Stimulated activated CD4-positive, alpha-beta T cell treated with anti-CD3 and anti-CD28 coated beads, Interleukin-12 subunit alpha, Interleukin-12 subunit beta, amount 100 ng/mL, for 4 hours (primary cell): Measurements from ENCODE around the gene TNNT3.

Experiments
- DNase-seq: peaks from one replicate; pipeline ENCODE4 v3.0.0-alpha.2; 2020

TNNT3 gene

DNA sequence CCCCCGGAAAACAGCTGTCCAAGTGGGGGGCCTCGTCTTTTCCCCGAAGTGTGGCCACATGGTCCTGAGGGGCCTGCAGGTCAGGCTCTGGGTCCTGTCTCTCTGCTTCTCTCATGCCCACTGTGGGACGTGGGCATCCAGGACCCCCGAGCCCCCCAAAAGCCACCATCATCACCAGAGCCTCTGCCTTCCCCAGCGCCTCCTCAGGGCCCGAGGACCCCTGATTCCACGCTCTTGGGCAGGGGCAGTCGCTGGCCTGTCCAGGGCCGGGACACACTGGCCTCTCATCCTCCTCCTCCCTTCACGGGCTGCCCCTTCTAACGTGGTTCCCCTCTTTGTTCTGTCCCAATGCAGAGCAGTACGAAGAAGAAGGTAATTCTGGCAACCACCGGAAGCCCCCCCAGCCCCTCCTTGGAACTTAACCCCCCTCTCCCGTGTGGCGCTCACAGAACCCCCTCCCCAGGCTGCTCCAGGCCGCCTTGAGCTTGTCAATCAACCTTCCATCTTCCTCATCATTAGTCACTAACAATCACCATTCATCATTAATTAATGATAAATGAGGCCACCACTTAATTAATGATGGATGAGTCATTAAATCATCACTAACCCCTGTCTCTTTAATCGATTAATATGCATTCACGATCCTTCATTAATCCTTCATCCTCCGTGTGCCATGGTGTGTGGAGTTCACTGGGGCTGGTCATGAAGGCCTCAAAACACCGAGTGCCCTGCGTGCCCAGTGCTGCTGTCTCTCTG, 3.9 kb downstream of the TNNT3 start:
- DNase-seq: no peak

DNA sequence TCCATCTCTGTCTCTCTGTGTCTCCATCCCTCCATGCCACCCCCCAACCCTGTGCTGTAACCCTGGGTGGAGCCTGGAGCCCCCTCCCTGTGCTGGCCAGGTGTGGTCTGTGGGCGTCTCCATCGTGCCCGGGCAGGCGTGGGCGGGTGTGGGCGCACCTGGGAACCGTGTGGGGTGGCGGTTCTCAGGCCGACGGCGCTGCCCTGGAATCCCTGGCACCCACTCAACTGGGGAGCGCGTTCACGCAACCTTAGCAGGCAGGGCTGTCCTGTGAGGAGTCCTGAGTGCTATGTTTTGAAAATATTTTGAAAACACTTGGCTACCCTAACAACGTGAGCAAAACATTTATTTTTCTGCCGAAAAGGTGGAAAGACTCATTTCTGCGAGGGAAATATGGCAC, 4.7 kb downstream of the TNNT3 start:
- no peak for DNase-seq

DNA sequence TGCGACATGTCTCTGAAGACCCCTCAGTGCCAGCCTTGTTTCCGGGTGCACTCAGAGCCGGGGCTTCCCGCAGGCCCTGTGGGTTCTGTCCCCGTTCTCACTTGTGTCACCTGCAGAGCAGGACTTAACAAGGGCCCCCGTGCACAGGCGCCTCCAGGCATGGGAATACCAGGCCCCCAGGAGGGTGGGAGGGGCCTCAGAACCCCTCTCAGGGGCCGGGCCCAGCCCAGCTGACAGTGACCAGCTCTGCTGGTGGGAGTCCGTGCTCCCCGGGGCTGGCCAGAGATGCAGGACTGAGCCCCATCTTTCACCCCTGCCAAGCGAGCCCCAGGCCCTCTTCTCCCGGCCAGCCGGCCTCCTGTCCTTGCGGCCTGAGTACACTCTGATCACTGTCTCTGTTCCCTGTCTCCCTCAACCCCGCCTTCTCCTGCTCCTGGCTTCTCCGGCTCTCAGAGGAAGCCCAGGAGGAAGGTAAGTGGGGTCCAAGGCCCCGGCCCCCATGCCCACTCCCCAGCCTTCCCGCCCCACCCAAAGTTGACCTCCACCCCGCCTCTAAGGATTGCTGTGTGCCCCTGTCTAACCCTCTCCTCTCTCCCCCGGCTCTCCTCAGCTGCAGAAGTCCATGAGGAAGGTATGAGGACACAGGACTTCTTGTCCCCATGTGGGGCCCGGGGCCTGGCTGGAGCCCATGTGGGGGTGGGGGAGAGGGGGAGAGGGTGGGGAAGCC, 5.3 kb downstream of the TNNT3 start:
- DNase-seq: no peak

DNA sequence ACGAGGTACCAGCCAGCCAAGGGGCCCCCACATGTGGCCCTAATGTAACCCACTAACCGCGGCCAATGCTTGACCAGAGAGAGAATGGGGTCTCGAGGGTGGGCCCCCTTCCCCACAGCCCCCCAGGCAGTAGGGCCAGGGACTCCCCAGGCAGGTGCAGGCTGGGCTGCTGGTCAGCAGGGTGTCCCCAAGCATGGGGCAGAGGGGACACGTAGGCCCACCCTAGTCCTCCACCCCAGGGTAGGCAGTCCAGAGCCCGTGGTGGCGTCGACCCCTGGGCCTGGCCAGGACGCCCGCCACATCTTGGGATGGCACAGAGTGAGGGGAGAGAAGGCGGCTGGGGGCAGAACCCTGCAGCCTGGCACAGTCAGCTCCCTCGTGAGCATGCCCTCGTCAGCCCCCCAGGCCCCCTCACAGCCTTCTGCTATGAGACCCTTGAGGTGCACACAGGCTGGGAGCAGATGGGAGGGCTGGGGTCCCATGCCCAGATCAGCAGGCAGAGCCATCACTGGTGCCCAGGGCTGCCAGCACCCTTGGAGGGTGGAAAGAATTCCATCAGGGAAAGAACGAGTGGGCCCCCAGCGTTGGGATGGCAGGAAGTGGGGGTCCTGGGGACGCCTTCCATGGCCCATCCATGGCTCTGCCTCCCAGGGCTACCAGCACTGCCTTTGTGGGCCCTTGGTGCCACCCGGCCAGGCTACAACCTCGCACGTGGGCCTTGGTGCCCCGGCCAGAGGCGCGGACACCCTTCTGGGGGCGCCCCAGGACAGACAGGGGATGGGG, 6.1 kb downstream of the TNNT3 start:
- no peak for DNase-seq

DNA sequence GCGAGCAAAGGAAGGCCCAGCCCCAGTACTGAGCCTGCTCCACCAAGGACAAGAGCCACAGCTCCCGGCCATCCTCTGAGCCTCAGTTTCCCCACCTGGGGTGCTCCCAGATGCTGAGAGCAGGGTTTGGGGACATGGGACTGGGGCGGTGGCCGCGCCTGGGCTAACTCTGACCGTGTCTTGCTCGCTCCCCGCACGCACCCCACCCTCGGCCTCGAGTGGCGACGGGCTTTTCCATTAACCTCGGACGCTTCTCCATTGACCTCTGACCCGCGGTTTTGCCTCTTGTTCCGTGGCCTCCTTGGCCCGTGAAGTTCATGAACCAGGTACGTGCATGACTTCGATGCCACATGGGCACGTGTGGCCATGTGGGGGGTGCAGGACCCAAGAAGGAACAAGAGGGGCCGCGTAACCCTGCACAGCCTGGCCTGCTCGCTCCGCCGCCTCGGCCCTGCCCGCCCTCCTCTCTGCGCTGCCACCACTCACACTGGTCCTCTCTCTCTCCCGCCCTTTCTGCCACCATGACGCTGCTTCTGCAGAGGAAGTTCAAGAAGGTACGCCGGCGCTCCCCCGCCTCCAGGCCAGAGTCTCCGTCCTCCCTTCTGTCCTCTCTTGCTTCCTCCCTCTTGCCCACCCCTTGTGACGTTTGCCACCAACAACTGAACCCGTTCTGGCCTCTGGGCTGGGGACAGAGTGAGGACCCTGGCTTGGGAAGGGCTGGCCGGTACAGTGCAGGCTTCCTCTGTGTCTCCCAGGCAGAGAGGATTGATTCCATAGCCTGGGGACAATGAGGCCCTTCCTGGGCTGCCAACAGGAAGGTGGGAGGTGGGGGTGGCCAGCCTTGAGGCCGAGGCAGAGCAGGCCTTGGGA, 6.9 kb downstream of the TNNT3 start:
- no peak for DNase-seq

DNA sequence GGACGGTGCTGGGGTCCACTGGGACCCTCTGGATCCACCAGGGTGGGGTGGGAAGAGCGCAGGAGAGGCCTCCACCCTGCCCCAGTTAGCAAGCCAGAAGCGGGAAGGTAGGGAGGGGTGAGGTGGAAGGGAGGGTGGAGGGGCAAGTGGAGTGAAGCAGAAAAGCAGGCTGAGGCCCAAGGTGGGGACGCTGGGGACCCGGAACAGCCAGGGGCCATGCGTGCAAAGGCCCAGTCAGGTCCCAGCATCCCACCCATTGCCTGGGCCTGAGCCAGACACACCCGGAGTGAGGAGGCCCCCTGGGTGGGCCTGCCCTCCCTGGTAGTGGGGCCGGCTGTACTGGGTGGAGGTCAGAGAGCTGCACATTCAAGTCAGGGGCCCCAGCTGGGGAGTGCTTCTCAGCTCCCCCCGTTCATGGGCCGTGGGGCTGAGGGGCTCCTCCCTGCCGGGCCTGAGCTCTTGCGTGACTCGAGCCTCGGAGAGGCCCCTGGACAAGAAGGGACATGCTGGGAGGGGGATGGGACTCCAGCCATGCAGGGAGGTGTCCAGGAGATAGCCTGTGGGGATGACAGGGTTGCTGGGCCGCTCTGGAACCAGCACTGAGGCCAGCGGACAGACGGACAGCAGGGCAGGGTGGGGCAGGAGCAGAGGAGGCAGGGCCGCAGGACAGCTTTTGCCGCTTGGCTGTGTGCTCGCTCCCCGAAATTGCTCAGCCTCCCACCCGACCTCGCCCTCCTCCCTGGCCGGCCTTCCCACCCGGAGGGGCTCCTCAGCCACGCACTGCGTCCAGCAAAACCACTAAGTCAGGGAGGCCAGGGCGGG, 7.7 kb downstream of the TNNT3 start:
- DNase-seq: no peak

DNA sequence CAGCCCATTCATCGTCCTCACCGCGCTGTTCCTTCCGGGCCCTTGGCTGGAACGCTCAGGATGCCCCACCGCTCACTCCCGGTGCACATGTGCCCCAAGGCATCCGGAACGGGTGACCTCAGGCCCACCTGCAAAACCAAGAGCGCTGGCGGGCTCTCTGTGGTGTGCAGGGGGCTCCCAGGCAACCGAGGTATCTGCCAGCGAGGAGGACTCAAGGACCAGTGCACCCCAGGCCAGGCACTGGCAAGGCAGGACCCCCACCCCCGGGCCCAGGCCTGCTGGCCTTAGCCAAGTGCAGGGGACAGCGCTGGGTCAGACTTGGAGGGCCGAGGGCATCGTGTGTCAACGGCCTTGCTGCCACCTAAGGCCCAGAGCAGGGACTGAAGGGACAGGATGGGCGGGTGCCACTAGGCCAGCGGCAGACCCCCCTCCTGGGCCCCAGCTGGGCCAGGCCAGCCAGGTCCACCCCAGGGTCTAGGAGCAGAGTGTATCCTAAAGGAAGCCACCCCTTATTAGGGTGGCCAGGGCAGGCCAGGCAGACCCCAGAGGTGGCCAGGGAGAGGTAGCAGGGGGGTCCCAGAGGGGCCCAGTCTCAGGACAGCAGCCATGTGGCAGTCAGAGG, 8.5 kb downstream of the TNNT3 start:
- no peak for DNase-seq

DNA sequence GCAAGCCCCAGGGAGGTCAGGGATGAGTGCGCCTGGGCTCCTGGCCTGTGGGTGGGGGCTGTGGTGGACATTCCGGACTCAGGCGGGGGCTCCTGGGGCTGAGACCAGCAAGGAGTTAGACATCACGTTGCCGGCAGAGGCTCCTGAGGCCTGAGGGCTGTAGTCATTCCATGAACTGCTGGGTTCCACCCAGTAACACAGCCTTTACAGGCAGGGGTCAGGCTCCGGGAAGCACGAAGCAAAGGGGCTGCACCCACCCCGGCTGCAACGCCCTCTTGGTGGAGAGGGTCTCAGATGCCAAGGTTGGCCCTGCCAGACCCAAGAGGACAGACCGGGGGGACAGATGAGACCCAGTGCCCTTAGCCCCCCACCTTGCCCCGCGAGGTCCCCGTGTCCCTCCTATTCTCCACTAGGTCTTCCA, 9.0 kb downstream of the TNNT3 start:
- no peak for DNase-seq

DNA sequence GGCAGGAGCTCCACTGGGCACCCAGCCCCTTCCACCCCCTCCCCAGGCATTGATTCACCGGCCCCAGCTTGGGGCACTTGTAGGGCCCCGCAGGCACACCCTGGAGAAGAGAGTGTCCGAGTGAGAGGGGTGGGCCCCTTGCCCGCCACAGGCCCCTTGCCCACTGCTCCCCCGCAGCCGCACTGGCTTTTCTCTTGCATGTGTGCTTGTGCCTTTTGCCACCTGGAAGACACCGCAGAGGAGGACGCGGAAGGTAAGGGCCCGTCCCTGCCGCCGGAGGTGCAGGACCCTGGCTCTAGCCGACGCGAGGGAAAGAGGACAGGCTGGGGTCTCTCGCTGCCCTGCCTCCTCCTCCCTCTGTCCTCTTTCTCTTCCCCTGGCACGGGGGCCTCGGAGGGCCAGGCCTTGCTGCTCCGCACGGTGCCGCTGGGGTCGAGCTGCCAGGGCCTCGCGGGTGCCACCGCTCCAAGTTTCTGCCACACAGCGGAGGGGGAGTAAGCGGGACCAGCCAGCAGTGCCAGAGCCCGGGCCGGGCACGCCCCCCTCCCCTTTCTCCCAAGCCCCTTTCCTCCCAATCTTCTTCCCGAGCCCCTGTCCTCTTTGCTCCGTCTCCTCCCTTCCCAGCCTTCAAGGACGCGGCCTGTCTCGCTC, 9.5 kb downstream of the TNNT3 start:
- no peak for DNase-seq

DNA sequence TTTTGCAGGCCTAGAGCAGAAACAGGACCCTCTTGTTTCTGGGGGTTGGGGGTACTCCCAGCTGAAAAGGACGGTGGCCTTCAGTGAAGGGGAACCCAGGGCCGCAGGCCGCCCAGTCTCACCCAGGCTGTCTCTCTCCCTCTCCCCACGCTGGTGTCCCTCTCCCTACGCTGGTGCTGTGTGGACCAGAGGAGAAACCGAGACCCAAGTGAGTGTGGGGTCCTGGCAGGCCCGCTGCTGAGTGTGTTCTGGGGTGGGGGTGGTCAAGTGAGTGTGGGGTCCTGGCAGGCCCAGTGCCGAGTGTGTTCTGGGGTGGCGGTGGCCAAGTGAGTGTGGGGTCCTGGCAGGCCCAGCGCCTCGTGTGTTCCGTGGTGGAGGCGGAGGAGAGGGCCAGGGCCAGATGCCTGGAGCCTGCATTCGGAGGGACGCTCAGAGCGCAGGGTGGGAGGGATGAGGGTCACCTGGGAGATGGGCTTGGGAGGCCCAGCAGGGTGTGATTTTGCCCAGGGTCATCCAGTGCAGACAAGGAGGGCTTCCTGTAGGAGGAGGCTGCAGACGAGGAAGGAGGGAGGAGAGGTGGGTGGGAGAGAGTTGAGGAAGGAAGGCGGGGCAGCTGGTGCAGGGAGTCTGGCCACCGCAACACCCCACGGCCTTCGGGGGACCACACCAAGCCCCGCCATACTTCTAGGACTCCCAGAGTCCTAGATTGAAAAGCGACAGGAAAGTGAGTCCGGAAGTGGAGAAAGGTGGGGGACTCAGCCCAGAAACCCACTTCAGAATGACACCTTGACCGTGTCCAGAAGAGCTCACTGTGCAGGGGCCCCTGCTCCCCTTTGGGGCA, 10.3 kb downstream of the TNNT3 start:
- DNase-seq: no peak

DNA sequence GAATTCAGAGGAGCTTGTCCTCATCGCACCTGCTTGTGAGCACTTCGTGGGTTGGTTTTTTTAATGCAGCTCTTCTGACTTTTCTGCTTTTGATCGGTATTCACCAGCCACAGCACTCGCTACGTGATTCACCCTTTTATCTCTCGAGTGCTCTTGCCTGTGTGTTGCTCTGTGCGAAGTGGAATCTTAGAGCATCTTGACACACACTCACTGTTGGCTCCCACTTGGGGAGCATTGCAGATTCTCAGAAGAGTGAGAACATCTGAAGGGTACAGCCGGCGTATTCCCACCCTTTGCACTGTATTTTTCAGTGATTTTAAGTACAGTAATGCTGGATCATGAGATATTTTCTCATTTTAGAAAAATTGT, 10.9 kb downstream of the TNNT3 start:
- DNase-seq: no peak

DNA sequence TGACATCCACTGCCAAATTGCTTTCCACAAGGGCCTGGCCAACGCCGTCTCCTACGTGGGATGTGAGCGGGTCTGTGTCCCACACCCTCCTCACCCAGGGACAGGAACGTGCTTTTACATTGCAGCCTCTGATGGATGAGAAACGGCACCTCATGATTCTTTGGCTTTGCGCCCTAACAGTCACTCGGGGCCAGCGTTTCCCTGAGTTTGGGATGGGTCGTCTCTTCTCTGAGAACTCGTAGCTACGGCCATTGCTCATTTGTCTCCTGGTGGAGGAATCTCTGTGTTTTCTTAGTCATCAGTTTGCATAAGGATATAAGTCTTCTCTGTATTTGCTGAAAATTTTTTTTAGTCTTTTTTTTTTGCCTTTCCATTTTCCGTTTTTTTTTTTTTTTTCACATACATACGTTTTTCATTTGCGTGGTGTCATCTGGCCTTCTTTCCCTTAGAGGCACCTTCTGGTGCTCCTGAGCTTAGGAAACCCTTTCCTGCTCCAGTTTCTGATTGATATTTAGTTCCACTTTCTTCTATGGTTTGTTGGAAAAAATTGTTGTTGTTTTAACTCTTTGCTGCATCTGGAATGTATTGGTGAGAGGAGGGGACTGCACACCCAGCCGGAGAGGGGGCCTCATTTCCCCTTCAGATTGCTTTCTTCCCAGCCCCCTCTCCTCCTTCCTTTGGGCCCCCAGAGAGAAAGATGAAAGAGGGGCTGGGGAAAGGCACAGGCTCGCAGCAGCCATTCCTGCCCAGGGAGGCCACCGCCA, 12.0 kb downstream of the TNNT3 start:
- DNase-seq: no peak

DNA sequence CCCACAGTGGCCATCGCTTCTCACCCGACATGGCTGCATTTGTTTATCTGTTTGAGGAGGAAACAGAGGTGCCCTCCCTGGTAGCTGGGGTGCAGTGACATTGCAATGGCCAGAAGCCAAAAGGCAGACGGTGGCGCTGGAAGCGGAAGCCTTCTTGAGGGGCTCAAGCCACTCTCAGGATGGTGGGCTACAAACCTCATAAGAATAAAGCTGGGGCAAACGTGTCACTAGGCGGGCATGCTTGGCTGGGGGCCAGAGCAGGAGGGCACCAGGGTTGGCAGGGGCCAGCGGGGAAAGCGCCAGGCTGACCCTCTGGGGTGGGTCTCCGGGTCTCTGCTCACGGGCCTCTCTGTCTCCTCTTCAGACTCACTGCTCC, 12.6 kb downstream of the TNNT3 start:
- no peak for DNase-seq

DNA sequence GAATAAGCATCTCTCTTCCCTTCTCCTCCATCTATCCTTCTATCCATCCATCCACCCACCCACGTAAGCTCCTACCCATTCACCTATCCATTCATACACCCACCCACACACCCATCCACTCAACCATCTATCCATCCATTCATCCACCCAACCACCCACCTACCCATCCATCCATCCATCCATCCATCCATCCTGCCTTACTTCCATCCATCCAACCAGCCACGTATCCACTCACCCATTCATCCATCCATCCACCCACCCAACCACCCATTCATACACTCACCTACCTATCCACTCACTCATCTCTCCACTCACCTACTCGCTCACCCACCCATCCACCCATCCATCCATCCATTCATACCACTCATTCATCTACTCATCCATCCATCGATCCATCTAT, 13.2 kb downstream of the TNNT3 start:
- DNase-seq: no peak

DNA sequence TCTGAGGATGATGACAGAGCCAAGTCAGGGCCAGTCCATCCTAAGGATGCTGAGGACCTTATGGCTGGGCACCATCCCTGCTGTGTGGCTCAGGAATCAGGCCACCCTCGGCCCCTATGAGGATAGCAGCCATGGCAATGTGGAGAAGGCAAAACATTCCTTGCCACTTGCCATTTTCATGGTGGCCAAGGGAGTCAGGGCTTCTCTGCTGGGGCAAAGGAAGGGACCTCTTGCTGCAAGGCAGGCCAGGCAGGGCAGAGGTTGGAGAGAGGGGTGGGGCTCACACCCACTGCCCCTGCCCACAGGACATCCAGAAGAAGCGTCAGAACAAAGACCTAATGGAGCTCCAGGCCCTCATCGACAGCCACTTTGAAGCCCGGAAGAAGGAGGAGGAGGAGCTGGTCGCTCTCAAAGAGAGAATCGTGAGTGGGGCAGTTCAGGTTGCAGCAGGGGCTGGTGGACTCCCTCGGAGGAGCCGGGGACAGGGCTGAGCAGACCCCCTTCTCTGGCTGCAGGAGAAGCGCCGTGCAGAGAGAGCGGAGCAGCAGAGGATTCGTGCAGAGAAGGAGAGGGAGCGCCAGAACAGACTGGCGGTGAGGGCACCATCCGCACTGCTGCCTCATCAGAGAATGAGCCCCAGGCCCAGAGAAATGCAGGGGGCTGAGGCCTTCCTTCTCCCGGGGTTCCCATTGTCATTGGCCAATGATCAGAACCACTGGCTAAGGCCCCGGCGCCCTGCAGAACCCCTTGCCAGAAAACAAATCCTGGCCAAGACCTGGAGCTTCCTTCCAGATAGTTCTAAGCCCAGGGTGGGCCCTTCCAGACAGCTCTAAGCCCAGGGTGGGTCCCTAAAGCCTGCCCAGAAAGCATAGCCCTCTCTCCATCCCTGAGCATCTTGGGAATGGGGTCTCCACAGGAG, 14.2 kb downstream of the TNNT3 start:
- DNase-seq: no peak

DNA sequence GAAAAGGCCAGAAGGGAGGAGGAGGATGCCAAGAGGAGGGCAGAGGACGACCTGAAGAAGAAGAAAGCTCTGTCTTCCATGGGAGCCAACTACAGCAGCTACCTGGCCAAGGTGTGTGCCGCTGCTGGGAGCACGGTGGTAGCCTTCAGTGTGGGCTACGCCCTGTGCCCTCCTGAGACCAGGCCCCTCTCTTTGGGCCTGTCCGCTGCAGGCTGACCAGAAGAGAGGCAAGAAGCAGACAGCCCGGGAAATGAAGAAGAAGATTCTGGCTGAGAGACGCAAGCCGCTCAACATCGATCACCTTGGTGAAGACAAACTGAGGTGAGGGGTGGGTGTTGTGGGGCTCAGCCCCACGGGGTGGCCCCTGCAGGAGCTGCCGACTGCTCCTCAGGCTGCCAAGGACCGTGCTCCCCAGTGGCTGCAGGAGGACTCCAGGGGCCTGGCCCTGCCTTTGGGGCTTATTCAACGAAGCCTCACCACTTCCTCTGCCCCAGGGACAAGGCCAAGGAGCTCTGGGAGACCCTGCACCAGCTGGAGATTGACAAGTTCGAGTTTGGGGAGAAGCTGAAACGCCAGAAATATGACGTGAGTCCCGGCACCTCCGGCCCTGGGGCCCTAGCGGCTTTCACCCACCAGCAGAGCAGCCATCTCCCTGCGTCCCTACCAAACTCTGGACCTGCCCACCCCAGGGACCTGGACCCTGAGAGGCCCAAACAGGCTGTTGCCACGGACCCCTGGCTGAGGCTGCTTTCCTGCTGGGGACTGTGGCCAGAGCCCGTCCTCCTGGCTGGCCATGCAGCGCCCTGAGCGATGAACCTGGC, 15.0 kb downstream of the TNNT3 start:
- DNase-seq: no peak
